Measurements from ENCODE around the gene MLN. TPM values are rescaled to one million over a fixed set of nuclear protein-coding genes. Genes with fewer than 3 reads are reported as not detected.

MLN gene
- polyA plus RNA-seq, 1 donor from 2014 or later, result not detected

DNA sequence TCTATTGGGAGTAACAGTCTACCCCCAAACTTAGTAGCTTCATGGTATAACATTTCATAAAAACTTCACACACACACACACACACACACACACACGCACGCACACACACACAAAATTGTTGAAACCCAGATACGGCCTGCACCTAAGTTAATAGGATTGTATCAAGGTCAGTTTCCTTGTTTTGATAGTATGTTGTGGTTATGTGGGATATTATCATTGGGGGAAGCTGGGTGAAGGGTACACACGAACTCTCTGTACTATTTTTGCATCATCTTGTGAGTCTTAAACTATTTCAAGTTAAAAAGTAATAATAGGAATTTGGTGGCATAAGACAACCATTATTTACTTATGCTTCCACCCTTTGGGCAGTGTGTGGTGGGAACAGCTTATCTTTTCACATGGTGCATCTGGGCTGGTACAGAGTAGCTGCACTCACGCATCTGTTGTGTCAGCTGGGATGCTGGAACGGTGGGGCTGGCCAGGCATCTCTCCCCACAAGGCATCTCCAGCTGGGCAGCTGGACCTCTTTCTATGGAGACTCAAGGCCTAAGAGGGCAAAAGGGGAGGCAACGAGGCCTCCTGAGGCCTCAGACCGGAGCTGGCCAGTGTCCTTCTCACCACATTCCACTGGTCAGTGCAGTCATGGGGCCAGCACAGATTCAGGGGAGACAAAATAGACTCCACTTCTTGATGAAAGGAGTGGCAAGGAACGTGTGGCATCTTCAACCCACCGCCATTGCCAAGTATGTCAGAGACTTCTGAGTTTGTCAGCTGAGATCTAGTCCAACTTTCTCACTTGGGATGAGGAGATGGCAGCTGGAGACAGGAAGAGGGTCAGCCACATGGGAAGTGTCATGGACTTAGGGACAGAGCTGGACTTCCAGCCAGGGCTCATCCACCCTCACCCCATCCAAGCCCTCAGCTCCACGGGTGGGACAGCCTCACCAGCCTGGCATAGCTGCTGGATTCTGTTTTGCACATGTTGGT lies 36.6 kb downstream of the MLN start:
- H3K79me2 ChIP-seq (replicated peaks; ENCODE audit: insufficient read depth, low read length), result no peaks in the 10 kb centered on the region
- no peaks in the 10 kb centered on the region for H3K9me2 ChIP-seq (ENCODE audit: insufficient read depth, low read length)
- H3K4me2 ChIP-seq (ENCODE audit: low read length), result no peak overlapping the region
- H3K9ac ChIP-seq (ENCODE audit: low read length), result no peak overlapping the region
- no peak overlapping the region for H3K27ac ChIP-seq (ENCODE audit: low read length)
- H3K36me3 ChIP-seq (ENCODE audit: insufficient read depth, low read length), result peaks cover 3% of the 10 kb centered on the region
- TF ChIP-seq, protein P1, sequence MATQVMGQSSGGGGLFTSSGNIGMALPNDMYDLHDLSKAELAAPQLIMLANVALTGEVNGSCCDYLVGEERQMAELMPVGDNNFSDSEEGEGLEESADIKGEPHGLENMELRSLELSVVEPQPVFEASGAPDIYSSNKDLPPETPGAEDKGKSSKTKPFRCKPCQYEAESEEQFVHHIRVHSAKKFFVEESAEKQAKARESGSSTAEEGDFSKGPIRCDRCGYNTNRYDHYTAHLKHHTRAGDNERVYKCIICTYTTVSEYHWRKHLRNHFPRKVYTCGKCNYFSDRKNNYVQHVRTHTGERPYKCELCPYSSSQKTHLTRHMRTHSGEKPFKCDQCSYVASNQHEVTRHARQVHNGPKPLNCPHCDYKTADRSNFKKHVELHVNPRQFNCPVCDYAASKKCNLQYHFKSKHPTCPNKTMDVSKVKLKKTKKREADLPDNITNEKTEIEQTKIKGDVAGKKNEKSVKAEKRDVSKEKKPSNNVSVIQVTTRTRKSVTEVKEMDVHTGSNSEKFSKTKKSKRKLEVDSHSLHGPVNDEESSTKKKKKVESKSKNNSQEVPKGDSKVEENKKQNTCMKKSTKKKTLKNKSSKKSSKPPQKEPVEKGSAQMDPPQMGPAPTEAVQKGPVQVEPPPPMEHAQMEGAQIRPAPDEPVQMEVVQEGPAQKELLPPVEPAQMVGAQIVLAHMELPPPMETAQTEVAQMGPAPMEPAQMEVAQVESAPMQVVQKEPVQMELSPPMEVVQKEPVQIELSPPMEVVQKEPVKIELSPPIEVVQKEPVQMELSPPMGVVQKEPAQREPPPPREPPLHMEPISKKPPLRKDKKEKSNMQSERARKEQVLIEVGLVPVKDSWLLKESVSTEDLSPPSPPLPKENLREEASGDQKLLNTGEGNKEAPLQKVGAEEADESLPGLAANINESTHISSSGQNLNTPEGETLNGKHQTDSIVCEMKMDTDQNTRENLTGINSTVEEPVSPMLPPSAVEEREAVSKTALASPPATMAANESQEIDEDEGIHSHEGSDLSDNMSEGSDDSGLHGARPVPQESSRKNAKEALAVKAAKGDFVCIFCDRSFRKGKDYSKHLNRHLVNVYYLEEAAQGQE (IDR thresholded peaks at IDR 0.05; ENCODE audit: borderline replicate concordance), result no peak
- peaks cover 3% of the 10 kb centered on the region for H3F3A ChIP-seq (ENCODE audit: insufficient read depth, low read length, poor library complexity, severe bottlenecking)
- no peak overlapping the region for H2AFZ ChIP-seq (ENCODE audit: low read depth, low read length)
- no peaks in the 10 kb centered on the region for H3K27me3 ChIP-seq (ENCODE audit: insufficient read depth, low read depth, low read length)
- H3K4me3 ChIP-seq (ENCODE audit: low read length), result no peak overlapping the region
- H4K20me1 ChIP-seq (ENCODE audit: insufficient read depth), result no peaks in the 10 kb centered on the region
- no peaks in the 10 kb centered on the region for H3K9me3 ChIP-seq (ENCODE audit: low read length)

DNA sequence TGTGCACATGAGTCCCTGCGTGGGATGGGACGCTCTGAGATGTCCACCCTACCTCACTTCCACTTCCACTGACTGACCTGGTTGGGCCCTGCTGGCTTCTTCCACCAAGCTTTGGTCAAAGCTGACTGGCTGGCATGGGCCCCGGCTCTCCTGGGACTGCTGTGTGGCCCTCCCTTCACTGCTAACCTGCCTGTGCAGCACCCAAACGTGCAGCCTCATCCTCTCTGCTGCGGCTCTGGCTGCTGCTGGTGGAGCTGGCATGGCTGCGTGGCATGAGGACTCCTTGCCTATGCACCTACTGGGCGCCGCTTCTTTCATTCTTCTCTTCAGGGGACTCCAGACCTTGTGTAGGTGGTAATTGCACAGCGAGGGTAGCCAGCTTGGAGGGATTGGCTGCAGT lies 38.4 kb downstream of the MLN start:
- no peak overlapping the region for H3K9ac ChIP-seq (ENCODE audit: low read length)
- no peak overlapping the region for H3K4me2 ChIP-seq (ENCODE audit: low read length)
- H3K27ac ChIP-seq (ENCODE audit: low read length), result no peak overlapping the region
- no peaks in the 10 kb centered on the region for H3K9me2 ChIP-seq (ENCODE audit: insufficient read depth, low read length)
- H3K27me3 ChIP-seq (ENCODE audit: insufficient read depth, low read depth, low read length), result no peaks in the 10 kb centered on the region
- no peaks in the 10 kb centered on the region for H3K79me2 ChIP-seq (replicated peaks; ENCODE audit: insufficient read depth, low read length)
- TF ChIP-seq SMC3 (conservative IDR thresholded peaks at IDR 0.05; ENCODE audit: poor library complexity) (no peak), MXI1 (conservative IDR thresholded peaks at IDR 0.05; ENCODE audit: poor library complexity, severe bottlenecking) (no peak), EP300 (conservative IDR thresholded peaks at IDR 0.05; ENCODE audit: poor library complexity, severe bottlenecking) (no peak), RAD21 (conservative IDR thresholded peaks at IDR 0.05) (no peak), POLR2AphosphoS5 (IDR thresholded peaks at IDR 0.05) (no peak), EZH2 (IDR thresholded peaks at IDR 0.05; ENCODE audit: borderline replicate concordance, insufficient read depth, low read length, poor library complexity, severe bottlenecking) (no peak), TAF1 (IDR thresholded peaks at IDR 0.05; ENCODE audit: low read depth) (no peak)
- TF ChIP-seq, protein P2, sequence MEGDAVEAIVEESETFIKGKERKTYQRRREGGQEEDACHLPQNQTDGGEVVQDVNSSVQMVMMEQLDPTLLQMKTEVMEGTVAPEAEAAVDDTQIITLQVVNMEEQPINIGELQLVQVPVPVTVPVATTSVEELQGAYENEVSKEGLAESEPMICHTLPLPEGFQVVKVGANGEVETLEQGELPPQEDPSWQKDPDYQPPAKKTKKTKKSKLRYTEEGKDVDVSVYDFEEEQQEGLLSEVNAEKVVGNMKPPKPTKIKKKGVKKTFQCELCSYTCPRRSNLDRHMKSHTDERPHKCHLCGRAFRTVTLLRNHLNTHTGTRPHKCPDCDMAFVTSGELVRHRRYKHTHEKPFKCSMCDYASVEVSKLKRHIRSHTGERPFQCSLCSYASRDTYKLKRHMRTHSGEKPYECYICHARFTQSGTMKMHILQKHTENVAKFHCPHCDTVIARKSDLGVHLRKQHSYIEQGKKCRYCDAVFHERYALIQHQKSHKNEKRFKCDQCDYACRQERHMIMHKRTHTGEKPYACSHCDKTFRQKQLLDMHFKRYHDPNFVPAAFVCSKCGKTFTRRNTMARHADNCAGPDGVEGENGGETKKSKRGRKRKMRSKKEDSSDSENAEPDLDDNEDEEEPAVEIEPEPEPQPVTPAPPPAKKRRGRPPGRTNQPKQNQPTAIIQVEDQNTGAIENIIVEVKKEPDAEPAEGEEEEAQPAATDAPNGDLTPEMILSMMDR (IDR thresholded peaks at IDR 0.05; ENCODE audit: poor library complexity, severe bottlenecking), result no peak
- TF ChIP-seq, protein P1 (IDR thresholded peaks at IDR 0.05; ENCODE audit: borderline replicate concordance), result no peak
- no peak overlapping the region for H3K4me3 ChIP-seq (ENCODE audit: low read length)
- H3K9me3 ChIP-seq (ENCODE audit: low read length), result no peaks in the 10 kb centered on the region
- no peak overlapping the region for H2AFZ ChIP-seq (ENCODE audit: low read depth, low read length)
- no peaks in the 10 kb centered on the region for H3K36me3 ChIP-seq (ENCODE audit: insufficient read depth, low read length)
- no peaks in the 10 kb centered on the region for H4K20me1 ChIP-seq (ENCODE audit: insufficient read depth)
- no peaks in the 10 kb centered on the region for H3F3A ChIP-seq (ENCODE audit: insufficient read depth, low read length, poor library complexity, severe bottlenecking)

Measured in neural cell (in vitro differentiated cells).